ENCODE measurements around the gene SLC39A5.

Gene SLC39A5

GRCh38 chr12:56223571-56224101 is 6.2 kb upstream of the SLC39A5 start:
- TF ChIP-seq CTCF (conservative IDR thresholded peaks at IDR 0.05; ENCODE audit: low read depth, low read length): no peak
- peak overlapping the region; percentile 34 for H3K4me3 ChIP-seq (ENCODE audit: low read depth, low read length)
- no peak for DNase-seq (ENCODE audit: low read depth)

- TF ChIP-seq CTCF (conservative IDR thresholded peaks at IDR 0.05; ENCODE audit: low read depth, low read length): peak; percentile 70
- peak within 1 kb of the TSS; percentile 80 for H3K4me3 ChIP-seq (ENCODE audit: low read depth, low read length)
- peak; percentile 98 for DNase-seq (ENCODE audit: low read depth)
Observed at GRCh38 chr12:56224102-56224701, 5.6 kb upstream of the SLC39A5 start, which contains the start of gene NABP2. Gene NABP2, plus strand, starts transcription at chr12:56224342. Its CDS starts 515 bp downstream, at chr12:56224857.

GRCh38 chr12:56224954-56225353 is 4.9 kb upstream of the SLC39A5 start:
- no peak for TF ChIP-seq CTCF (conservative IDR thresholded peaks at IDR 0.05; ENCODE audit: low read depth, low read length)
- peak overlapping the region; percentile 80 for H3K4me3 ChIP-seq (ENCODE audit: low read depth, low read length)
- DNase-seq (ENCODE audit: low read depth): no peak

GRCh38 chr12:56229082-56229481 is 769 bp upstream of the SLC39A5 start:
- DNase-seq (ENCODE audit: low read depth): no peak
- H3K4me3 ChIP-seq (ENCODE audit: low read depth, low read length): no peak overlapping the region
- no peak for TF ChIP-seq CTCF (conservative IDR thresholded peaks at IDR 0.05; ENCODE audit: low read depth, low read length)

- DNase-seq (ENCODE audit: low read depth): no peak
- no peak overlapping the region for H3K4me3 ChIP-seq (ENCODE audit: low read depth, low read length)
- no peak for TF ChIP-seq CTCF (conservative IDR thresholded peaks at IDR 0.05; ENCODE audit: low read depth, low read length)
Observed at GRCh38 chr12:56230432-56231183, 757 bp downstream of the SLC39A5 start.

- TF ChIP-seq CTCF (conservative IDR thresholded peaks at IDR 0.05; ENCODE audit: low read depth, low read length): no peak
- no peak for DNase-seq (ENCODE audit: low read depth)
- no peak overlapping the region for H3K4me3 ChIP-seq (ENCODE audit: low read depth, low read length)
Observed at GRCh38 chr12:56231184-56231582, 1.3 kb downstream of the SLC39A5 start.

Data from choroid plexus epithelial cell (primary cell).